ENCODE results near the gene LDB3. TPM values are rescaled to one million over a fixed set of nuclear protein-coding genes. Genes with fewer than 3 reads are reported as not detected.

LDB3 gene
- polyA plus RNA-seq, 1 donor (not counting 4 experiments of a cell fraction or from before 2014, with no cell fraction given), result 0.01 TPM

GRCh38 chr10:86716466-86716865, 48.2 kb downstream of the LDB3 start:
- DNase-seq (ENCODE audit: low read depth, low spot score) (no peak), FAIRE-seq (no peak)
- dilution Hi-C loops (cut with MboI; ENCODE audit: extremely low pct_ligation_motif_present, low sequenced_read_pairs), result no loop called here

DNA sequence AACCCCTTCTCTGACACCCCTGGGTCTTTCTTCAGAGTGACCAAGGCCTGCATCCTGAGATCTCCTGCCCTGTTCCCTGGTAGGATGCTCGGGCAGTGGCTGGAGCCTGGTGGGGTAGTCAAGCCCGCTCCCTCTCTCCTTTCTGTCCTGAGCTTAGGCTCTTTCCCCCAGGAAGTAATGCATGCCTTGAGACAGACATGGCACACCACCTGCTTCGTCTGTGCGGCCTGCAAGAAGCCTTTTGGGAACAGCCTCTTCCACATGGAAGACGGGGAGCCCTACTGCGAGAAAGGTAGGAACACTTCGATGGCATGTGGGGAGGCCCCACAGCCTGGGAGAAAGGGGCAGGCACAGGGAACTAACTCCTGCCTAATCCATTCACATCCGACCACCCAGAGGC, 50.2 kb downstream of the LDB3 start:
- no peaks in the 10 kb centered on the region for H3K9me3 ChIP-seq (ENCODE audit: control insufficient read depth, low read depth, low read length)

More at GRCh38 chr10:86716466-86716865, 48.2 kb downstream of the LDB3 start:
- Histone ChIP-seq H3K36me3 (ENCODE audit: control insufficient read depth in 2 of 2, extremely low read depth in 1 of 2, insufficient read depth in 2 of 2, low read length in 2 of 2) (no peaks in the 10 kb centered on the region), H3K27ac (ENCODE audit: control insufficient read depth, insufficient read depth, low read length) (no peak overlapping the region), H3K79me2 (ENCODE audit: control insufficient read depth, insufficient read depth, low read length) (no peaks in the 10 kb centered on the region), H3K9me1 (ENCODE audit: control insufficient read depth, extremely low read depth, insufficient read depth, low read length) (no peaks in the 10 kb centered on the region), H3K4me3 (ENCODE audit: control insufficient read depth in 2 of 3, extremely low read depth in 1 of 3, insufficient read depth in 2 of 3, low read depth in 1 of 3, low read length in 3 of 3) (no peak overlapping the region), H4K20me1 (ENCODE audit: control insufficient read depth, extremely low read depth, insufficient read depth, low read length) (no peaks in the 10 kb centered on the region), H3K27me3 (ENCODE audit: control insufficient read depth, extremely low read depth, insufficient read depth, low read length) (no peaks in the 10 kb centered on the region), H3K4me1 (ENCODE audit: control insufficient read depth, extremely low read depth, insufficient read depth, low read length) (peaks cover 7% of the 10 kb centered on the region), H3K4me2 (ENCODE audit: control insufficient read depth, extremely low read depth, insufficient read depth, low read depth, low read length) (no peak overlapping the region), H2AFZ (ENCODE audit: control insufficient read depth, low read length) (no peak overlapping the region), H3K9ac (ENCODE audit: control insufficient read depth, extremely low read depth, insufficient read depth, low read length) (no peak overlapping the region), H3K9me3 (ENCODE audit: control insufficient read depth, low read depth, low read length) (no peaks in the 10 kb centered on the region)
- no peak for TF ChIP-seq CTCF (optimal IDR thresholded peaks at IDR 0.05 in 1 of 3, IDR thresholded peaks at IDR 0.05 in 1 of 3, conservative IDR thresholded peaks at IDR 0.05 in 1 of 3; ENCODE audit: extremely low read depth in 1 of 3, insufficient read depth in 2 of 3, low read length in 3 of 3)
- TF ChIP-seq EZH2 (IDR thresholded peaks at IDR 0.05; ENCODE audit: low read length), result no peak

More for the DNA sequence above, 50.2 kb downstream of the LDB3 start:
- Histone ChIP-seq H3K9me1 (ENCODE audit: control insufficient read depth, extremely low read depth, insufficient read depth, low read length) (no peaks in the 10 kb centered on the region), H3K36me3 (ENCODE audit: control insufficient read depth in 2 of 2, extremely low read depth in 1 of 2, insufficient read depth in 2 of 2, low read length in 2 of 2) (no peaks in the 10 kb centered on the region), H3K27me3 (ENCODE audit: control insufficient read depth, extremely low read depth, insufficient read depth, low read length) (no peaks in the 10 kb centered on the region), H4K20me1 (ENCODE audit: control insufficient read depth, extremely low read depth, insufficient read depth, low read length) (no peaks in the 10 kb centered on the region), H3K4me2 (ENCODE audit: control insufficient read depth, extremely low read depth, insufficient read depth, low read depth, low read length) (no peak overlapping the region), H3K4me1 (ENCODE audit: control insufficient read depth, extremely low read depth, insufficient read depth, low read length) (no peaks in the 10 kb centered on the region), H2AFZ (ENCODE audit: control insufficient read depth, low read length) (no peak overlapping the region), H3K27ac (ENCODE audit: control insufficient read depth, insufficient read depth, low read length) (no peak overlapping the region), H3K79me2 (ENCODE audit: control insufficient read depth, insufficient read depth, low read length) (no peaks in the 10 kb centered on the region), H3K4me3 (ENCODE audit: control insufficient read depth in 2 of 3, extremely low read depth in 1 of 3, insufficient read depth in 2 of 3, low read depth in 1 of 3, low read length in 3 of 3) (no peak overlapping the region), H3K9ac (ENCODE audit: control insufficient read depth, extremely low read depth, insufficient read depth, low read length) (no peak overlapping the region)
- FAIRE-seq, result no peak
- TF ChIP-seq EZH2 (IDR thresholded peaks at IDR 0.05; ENCODE audit: low read length) (no peak), CTCF (optimal IDR thresholded peaks at IDR 0.05 in 1 of 3, IDR thresholded peaks at IDR 0.05 in 1 of 3, conservative IDR thresholded peaks at IDR 0.05 in 1 of 3; ENCODE audit: extremely low read depth in 1 of 3, insufficient read depth in 2 of 3, low read length in 3 of 3) (no peak)
- dilution Hi-C loops (cut with MboI; ENCODE audit: extremely low pct_ligation_motif_present, low sequenced_read_pairs), result no loop called here
- DNase-seq (ENCODE audit: low read depth, low spot score), result no peak

Measured in keratinocyte (primary cell).